ENCODE measurements around the gene CLINT1. TPM values are rescaled to one million over a fixed set of nuclear protein-coding genes. Genes with fewer than 3 reads are reported as not detected.
"Not testable (repeated sequence)": the region's sequence is repeated elsewhere in the genome, so short reads cannot be mapped to it uniquely, and the experiment has no call there.

Gene CLINT1
- 10 to 100 TPM; 64.9 to 68.6 TPM for total RNA-seq

DNA sequence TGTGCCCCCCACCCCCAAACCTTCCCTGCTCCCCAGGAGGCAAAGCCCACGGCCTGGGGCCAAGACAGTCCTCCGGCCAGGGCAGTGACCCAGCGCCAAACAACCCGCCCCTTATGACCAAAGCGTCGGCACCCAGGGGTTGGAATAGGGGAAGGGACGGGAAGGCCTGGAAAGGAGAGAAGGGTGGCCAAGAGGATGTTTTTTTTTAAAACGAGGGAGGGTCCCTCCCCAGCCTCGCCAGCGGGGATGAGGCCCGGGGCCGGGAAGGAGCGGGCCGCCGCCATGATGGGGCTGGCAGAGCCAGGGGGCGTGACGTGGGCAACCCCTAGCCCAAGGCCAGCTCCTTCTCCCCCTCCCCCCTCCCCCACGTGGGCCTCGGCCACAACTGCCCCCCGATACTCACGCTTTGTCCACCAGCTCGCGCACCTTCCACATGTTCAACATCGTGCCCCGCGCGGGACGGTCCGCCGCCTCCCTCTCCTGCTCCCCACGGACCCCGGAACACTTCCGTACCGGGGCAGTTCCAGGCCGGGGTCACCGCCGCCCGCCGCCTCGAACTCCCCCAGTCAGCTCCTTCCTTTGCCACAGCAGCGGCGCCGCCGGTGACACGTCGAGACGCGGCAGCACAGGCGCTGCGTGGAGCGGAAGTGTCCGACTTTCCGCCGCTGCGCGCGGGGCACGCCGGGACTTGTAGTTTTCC is at the start of gene CLINT1:
Gene CLINT1, minus strand, starts transcription at position 619 of the 700 bp plus-strand sequence. Its CDS starts 175 bp downstream, at position 444.
- peak within 1 kb of the TSS; percentile 90 for H3K4me3 Mint-ChIP-seq
- no peaks in the 10 kb centered on the region for H3K27me3 Mint-ChIP-seq
- H3K27ac Mint-ChIP-seq, result peak within 1 kb of the TSS; percentile 91
- POLR2A ChIA-PET, result interaction anchor here (0.9 to 1.1 kb wide), 2 partner anchors 39 to 90 kb away, joined by 3 to 5 read pairs; no protein-coding TSS in a partner anchor
- CTCF ChIA-PET, result interaction anchor here (0.6 to 1.7 kb wide), 5 partner anchors 34 to 1298 kb away, joined by 3 to 7 read pairs (median 4); partner anchors contain the start of gene LSM11
- no peaks in the 10 kb centered on the region for H3K9me3 Mint-ChIP-seq
- DNase-seq, result peak; percentile 92
- peaks cover 66% of the 10 kb centered on the region for H3K4me1 Mint-ChIP-seq
- peaks cover 12% of the 10 kb centered on the region for H3K36me3 Mint-ChIP-seq (ENCODE audit: low read depth)

GRCh38 chr5:157908459-157908858 is 49.5 kb upstream of the CLINT1 start:
- ChIA-PET CTCF (no interaction called here), POLR2A (interaction anchor here (0.6 kb wide), 1 partner anchor 834 kb away, joined by 3 read pairs; no protein-coding TSS in a partner anchor)
- no peak overlapping the region for H3K4me3 Mint-ChIP-seq
- peaks cover 5% of the 10 kb centered on the region for H3K27me3 Mint-ChIP-seq
- H3K9me3 Mint-ChIP-seq, result no peaks in the 10 kb centered on the region
- H3K36me3 Mint-ChIP-seq (ENCODE audit: low read depth), result no peaks in the 10 kb centered on the region
- H3K27ac Mint-ChIP-seq, result no peak overlapping the region
- H3K4me1 Mint-ChIP-seq, result no peaks in the 10 kb centered on the region
- no peak for DNase-seq

DNA sequence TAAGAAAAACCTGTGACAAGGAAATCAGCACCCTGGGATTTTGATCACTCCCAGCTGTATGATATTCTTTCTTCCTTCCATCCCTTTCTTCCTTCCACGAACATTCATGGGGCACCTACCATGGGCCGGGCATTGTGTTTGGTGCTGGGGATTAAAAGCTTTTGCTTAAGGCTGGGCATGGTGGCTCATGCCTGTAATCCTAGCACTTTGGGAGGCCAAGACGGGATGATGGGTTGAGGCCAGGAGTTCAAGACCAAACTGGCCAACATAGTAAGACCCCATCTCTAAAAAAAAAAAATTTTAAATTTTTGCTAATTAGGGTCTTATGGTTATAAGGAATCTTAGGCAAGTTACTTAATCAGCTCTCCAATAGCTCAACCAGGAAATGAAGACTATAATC is 48.5 kb upstream of the CLINT1 start:
- POLR2A ChIA-PET, result no interaction called here
- no peaks in the 10 kb centered on the region for H3K36me3 Mint-ChIP-seq (ENCODE audit: low read depth)

GRCh38 chr5:157903117-157903450 is 44.1 kb upstream of the CLINT1 start:
- POLR2A ChIA-PET, result interaction anchor here (0.5 kb wide), 1 partner anchor 47 kb away, joined by 3 read pairs; no protein-coding TSS in a partner anchor
- Mint-ChIP-seq H3K9me3 (no peaks in the 10 kb centered on the region), H3K36me3 (ENCODE audit: low read depth) (no peaks in the 10 kb centered on the region), H3K4me3 (no peak overlapping the region), H3K27me3 (peaks cover 3% of the 10 kb centered on the region), H3K4me1 (no peaks in the 10 kb centered on the region), H3K27ac (no peak overlapping the region)
- CTCF ChIA-PET, result no interaction called here
- no peak for DNase-seq

More for the DNA sequence above, 48.5 kb upstream of the CLINT1 start:
- Mint-ChIP-seq H3K4me1 (no peaks in the 10 kb centered on the region), H3K4me3 (no peak overlapping the region), H3K27me3 (peaks cover 8% of the 10 kb centered on the region), H3K27ac (no peak overlapping the region), H3K9me3 (no peaks in the 10 kb centered on the region)
- CTCF ChIA-PET, result no interaction called here
- DNase-seq, result no peak

DNA sequence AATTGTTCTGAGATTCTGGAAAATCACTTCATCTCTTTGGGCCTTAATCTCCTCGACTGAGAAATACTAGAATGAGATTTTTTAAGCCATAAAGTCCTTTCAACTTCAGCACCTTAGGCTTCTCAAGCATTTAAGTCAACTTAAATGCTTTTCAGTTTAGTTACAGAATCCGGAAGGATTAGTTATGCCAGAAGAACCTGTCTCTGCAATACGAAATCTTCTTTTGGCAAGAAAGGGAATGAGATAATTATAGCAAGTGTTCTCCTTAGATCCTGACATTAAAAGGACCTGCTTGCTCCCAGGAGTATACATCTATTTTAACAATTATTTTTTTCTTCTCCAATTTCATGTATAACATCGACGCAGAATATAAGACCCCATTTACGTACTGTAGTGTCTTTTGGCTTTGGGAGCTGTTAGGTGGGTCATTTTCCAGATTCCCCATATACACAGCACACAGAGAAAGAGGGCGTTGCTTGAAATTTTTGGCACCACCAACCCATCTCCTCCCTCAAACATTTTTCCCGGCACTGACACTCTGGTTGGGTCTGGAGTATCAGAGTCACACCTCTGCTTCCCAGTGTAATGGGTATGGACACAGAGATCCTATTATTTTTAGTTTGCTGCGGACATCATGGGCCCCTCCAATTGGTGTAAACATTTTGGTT is 43.6 kb upstream of the CLINT1 start:
- H3K4me1 Mint-ChIP-seq, result no peaks in the 10 kb centered on the region
- H3K27me3 Mint-ChIP-seq, result peaks cover 3% of the 10 kb centered on the region
- H3K9me3 Mint-ChIP-seq, result no peaks in the 10 kb centered on the region
- ChIA-PET POLR2A (no interaction called here), CTCF (no interaction called here)
- H3K4me3 Mint-ChIP-seq, result no peak overlapping the region
- DNase-seq, result no peak
- H3K36me3 Mint-ChIP-seq (ENCODE audit: low read depth), result no peaks in the 10 kb centered on the region
- no peak overlapping the region for H3K27ac Mint-ChIP-seq

- Mint-ChIP-seq H3K4me1 (no peaks in the 10 kb centered on the region), H3K9me3 (no peaks in the 10 kb centered on the region), H3K27ac (no peak overlapping the region), H3K27me3 (peaks cover 3% of the 10 kb centered on the region), H3K4me3 (no peak overlapping the region), H3K36me3 (ENCODE audit: low read depth) (no peaks in the 10 kb centered on the region)
- no peak for DNase-seq
- CTCF ChIA-PET, result interaction anchor here (1.8 kb wide), 1 partner anchor 48 kb away, joined by 4 read pairs; no protein-coding TSS in a partner anchor
- POLR2A ChIA-PET, result no interaction called here
Measured at GRCh38 chr5:157900644-157901043, 41.7 kb upstream of the CLINT1 start.

GRCh38 chr5:157893611-157894010 is 34.7 kb upstream of the CLINT1 start:
- peaks cover 13% of the 10 kb centered on the region for H3K4me1 Mint-ChIP-seq
- peaks cover 7% of the 10 kb centered on the region for H3K9me3 Mint-ChIP-seq
- H3K27ac Mint-ChIP-seq, result no peak overlapping the region
- no peaks in the 10 kb centered on the region for H3K36me3 Mint-ChIP-seq (ENCODE audit: low read depth)
- no peak for DNase-seq
- no peak overlapping the region for H3K4me3 Mint-ChIP-seq
- H3K27me3 Mint-ChIP-seq, result no peaks in the 10 kb centered on the region
- CTCF ChIA-PET, result no interaction called here
- POLR2A ChIA-PET, result no interaction called here

- ChIA-PET POLR2A (no interaction called here), CTCF (no interaction called here)
- no peak overlapping the region for H3K27ac Mint-ChIP-seq
- H3K9me3 Mint-ChIP-seq, result peaks cover 7% of the 10 kb centered on the region
- H3K4me3 Mint-ChIP-seq, result no peak overlapping the region
- no peaks in the 10 kb centered on the region for H3K27me3 Mint-ChIP-seq
- no peak for DNase-seq
- H3K36me3 Mint-ChIP-seq (ENCODE audit: low read depth), result no peaks in the 10 kb centered on the region
- peaks cover 13% of the 10 kb centered on the region for H3K4me1 Mint-ChIP-seq
Measured at GRCh38 chr5:157892974-157893373, 34.0 kb upstream of the CLINT1 start.

GRCh38 chr5:157890836-157891597 is 32.1 kb upstream of the CLINT1 start:
- Mint-ChIP-seq H3K4me1 (peaks cover 13% of the 10 kb centered on the region), H3K9me3 (peaks cover 7% of the 10 kb centered on the region), H3K36me3 (ENCODE audit: low read depth) (no peaks in the 10 kb centered on the region), H3K4me3 (no peak overlapping the region), H3K27ac (no peak overlapping the region), H3K27me3 (no peaks in the 10 kb centered on the region)
- ChIA-PET CTCF (interaction anchor here (0.7 to 1.4 kb wide), 2 partner anchors 34 to 454 kb away, joined by 3 read pairs; no protein-coding TSS in a partner anchor), POLR2A (no interaction called here)
- DNase-seq, result no peak

GRCh38 chr5:157888814-157889532 is 30.0 kb upstream of the CLINT1 start:
- Mint-ChIP-seq H3K36me3 (ENCODE audit: low read depth) (no peaks in the 10 kb centered on the region), H3K4me1 (peaks cover 13% of the 10 kb centered on the region), H3K4me3 (no peak overlapping the region), H3K27me3 (no peaks in the 10 kb centered on the region), H3K9me3 (peaks cover 9% of the 10 kb centered on the region), H3K27ac (no peak overlapping the region)
- CTCF ChIA-PET, result no interaction called here
- DNase-seq, result no peak
- POLR2A ChIA-PET, result no interaction called here

- CTCF ChIA-PET, result no interaction called here
- Mint-ChIP-seq H3K27ac (no peak overlapping the region), H3K36me3 (ENCODE audit: low read depth) (no peaks in the 10 kb centered on the region), H3K27me3 (no peaks in the 10 kb centered on the region), H3K4me1 (peaks cover 6% of the 10 kb centered on the region), H3K4me3 (no peak overlapping the region), H3K9me3 (peaks cover 9% of the 10 kb centered on the region)
- DNase-seq, result no peak
- POLR2A ChIA-PET, result interaction anchor here (0.7 kb wide), 1 partner anchor 10 kb away, joined by 3 read pairs; no protein-coding TSS in a partner anchor
Measured at GRCh38 chr5:157886796-157887380, 27.9 kb upstream of the CLINT1 start.

GRCh38 chr5:157885051-157885450 is 26.1 kb upstream of the CLINT1 start:
- H3K36me3 Mint-ChIP-seq (ENCODE audit: low read depth); POLR2A ChIA-PET; H3K27me3 Mint-ChIP-seq; H3K4me1 Mint-ChIP-seq; H3K4me3 Mint-ChIP-seq; DNase-seq; H3K27ac Mint-ChIP-seq; CTCF ChIA-PET; H3K9me3 Mint-ChIP-seq: not testable (repeated sequence)
